IMR-90 (cell line): ENCODE results near the gene STIL. TPM values are rescaled to one million over a fixed set of nuclear protein-coding genes. Genes with fewer than 3 reads are reported as not detected.

ENCODE experiments used
- ATAC-seq: fragments of 200-7000 bp; cut with Tn5 transposase; 2 replicates; pipeline ENCODE4 v1.9.1; 2020; ENCODE audit warnings: low read depth, mild to moderate bottlenecking, moderate library complexity
- BruUV-seq: library from RNA; stranded (reverse); fragments of 400-500 nt; replicated peaks from 2 replicates; lab custom pipeline; 2021; lab: Mats Ljungman, UMichigan
- CTCF ChIA-PET: fragments of 300-600 bp; formaldehyde crosslinking; extraction: SDS; loops from one replicate; lab custom pipeline; 2021; ENCODE audit warnings: antibody characterized with exemption; lab: Yijun Ruan, JAX
- POLR2A ChIA-PET: fragments of 300-600 bp; sonication (Branson Sonifier 250); formaldehyde crosslinking; loops from one replicate; lab custom pipeline; 2022; ENCODE audit warnings: antibody characterized with exemption; ENCODE audit not compliant: unreplicated experiment; lab: Charles Lee
- DNase-seq: peaks from one replicate; pipeline ENCODE4 v3.0.0; 2013
- H2AFZ ChIP-seq: replicated peaks from 2 replicates; pipeline ENCODE3; 2013; ENCODE audit warnings: low read length, mild to moderate bottlenecking; ENCODE audit not compliant: poor library complexity
- H2AK5ac ChIP-seq: 2 replicates; pipeline ENCODE4 v1.6.1; 2013; ENCODE audit warnings: low read depth, low read length, inconsistent platforms
- H2AK9ac ChIP-seq: replicated peaks from 2 replicates; pipeline ENCODE3; 2013; ENCODE audit warnings: mild to moderate bottlenecking, low read depth, low read length, moderate library complexity; ENCODE audit not compliant: poor library complexity
- H2BK120ac ChIP-seq: 2 replicates; pipeline ENCODE4 v1.6.1; 2013; ENCODE audit warnings: low read depth, low read length, inconsistent platforms
- H2BK15ac ChIP-seq: 3 replicates; pipeline ENCODE4 v1.6.1; 2013; ENCODE audit warnings: low read depth, low read length, inconsistent platforms
- H2BK20ac ChIP-seq: 2 replicates; pipeline ENCODE4 v1.6.1; 2013; ENCODE audit warnings: low read depth, mild to moderate bottlenecking, inconsistent platforms, low read length, moderate library complexity
- H2BK5ac ChIP-seq: 2 replicates; pipeline ENCODE4 v1.6.1; 2013; ENCODE audit warnings: mild to moderate bottlenecking, low read depth, low read length, inconsistent platforms; ENCODE audit not compliant: poor library complexity, severe bottlenecking
- H3K14ac ChIP-seq: replicated peaks from 2 replicates; pipeline ENCODE4 v1.6.1; 2013; ENCODE audit warnings: low read depth, low read length, inconsistent platforms
- H3K18ac ChIP-seq: 2 replicates; pipeline ENCODE4 v1.6.1; 2013; ENCODE audit warnings: low read depth, low read length, control low read depth
- H3K23ac ChIP-seq: 2 replicates; pipeline ENCODE4 v1.6.1; 2013; ENCODE audit warnings: low read depth, low read length, inconsistent platforms
- H3K27ac ChIP-seq: 2 replicates; pipeline ENCODE4 v1.5.1; 2013; ENCODE audit warnings: mild to moderate bottlenecking, control low read depth, low read length; ENCODE audit not compliant: insufficient read depth
- H3K27me3 ChIP-seq: 2 replicates; pipeline ENCODE4 v1.6.1; 2013; ENCODE audit warnings: low read length; ENCODE audit not compliant: control insufficient read depth, insufficient read depth
- H3K36me3 ChIP-seq: 2 replicates; pipeline ENCODE4 v1.6.1; 2013; ENCODE audit warnings: low read length, mixed read lengths; ENCODE audit not compliant: control insufficient read depth, insufficient read depth
- H3K4ac ChIP-seq: 2 replicates; pipeline ENCODE4 v1.6.1; 2013; ENCODE audit warnings: low read depth, low read length, inconsistent platforms
- H3K4me1 ChIP-seq: 2 replicates; pipeline ENCODE4 v1.6.1; 2013; ENCODE audit warnings: low read length, mixed read lengths; ENCODE audit not compliant: control insufficient read depth, insufficient read depth
- H3K4me2 ChIP-seq: 2 replicates; pipeline ENCODE4 v1.6.1; 2013; ENCODE audit warnings: low read depth, mild to moderate bottlenecking, control low read depth, low read length, moderate library complexity
- H3K4me3 ChIP-seq: 2 replicates; pipeline ENCODE4 v1.5.1; 2013; ENCODE audit warnings: low read depth, mild to moderate bottlenecking, control low read depth, low read length, moderate library complexity; ENCODE audit not compliant: insufficient read depth
- H3K56ac ChIP-seq: 2 replicates; pipeline ENCODE4 v1.6.1; 2013; ENCODE audit warnings: low read length, inconsistent platforms; ENCODE audit not compliant: insufficient read depth; ENCODE audit errors: extremely low read depth
- H3K79me1 ChIP-seq, 2 experiments: 2 replicates each; pipeline ENCODE4 v1.6.1; 2013; ENCODE audit warnings: low read length in 2 of 2, inconsistent platforms in 1 of 2, low read depth in 1 of 2
- H3K9ac ChIP-seq: 2 replicates; pipeline ENCODE4 v1.6.1; 2013; ENCODE audit warnings: low read depth, low read length, control low read depth
- H3K9me1 ChIP-seq: 2 replicates; pipeline ENCODE4 v1.6.1; 2013; ENCODE audit warnings: low read length, inconsistent platforms; ENCODE audit not compliant: insufficient read depth
- H3K9me3 ChIP-seq: 2 replicates; pipeline ENCODE4 v1.6.1; 2013; ENCODE audit warnings: low read length; ENCODE audit not compliant: control insufficient read depth, insufficient read depth
- H4K20me1 ChIP-seq: 2 replicates; pipeline ENCODE4 v1.6.1; 2013; ENCODE audit warnings: low read length, inconsistent platforms; ENCODE audit not compliant: insufficient read depth
- H4K5ac ChIP-seq: 2 replicates; pipeline ENCODE4 v1.6.1; 2013; ENCODE audit warnings: mild to moderate bottlenecking, low read depth, low read length, control low read depth
- H4K8ac ChIP-seq, 2 experiments: 2 replicates each; pipeline ENCODE4 v1.6.1; 2013; ENCODE audit warnings: low read depth in 2 of 2, low read length in 2 of 2, control low read depth in 1 of 2, inconsistent platforms in 1 of 2
- H4K91ac ChIP-seq: 2 replicates; pipeline ENCODE4 v1.6.1; 2013; ENCODE audit warnings: low read depth, low read length, inconsistent platforms; ENCODE audit not compliant: insufficient read depth
- BHLHE40 ChIP-seq: fragments of 150-350 bp; IDR thresholded peaks from 2 replicates; pipeline ENCODE4 v1.6.1; 2016; ENCODE audit warnings: mild to moderate bottlenecking, low read depth, low read length
- CEBPB ChIP-seq: IDR thresholded peaks from 2 replicates; pipeline ENCODE4 v1.6.1; 2012; ENCODE audit warnings: low read depth, low read length, improper control_type of control experiment
- CHD1 ChIP-seq: IDR thresholded peaks from 2 replicates; pipeline ENCODE4 v1.6.1; 2012; ENCODE audit warnings: low read depth, low read length, improper control_type of control experiment
- ELK1 ChIP-seq: fragments of 150-350 bp; IDR thresholded peaks from 2 replicates; pipeline ENCODE4 v1.6.1; 2016; ENCODE audit warnings: low read depth, mild to moderate bottlenecking, low read length, moderate library complexity, borderline replicate concordance
- FOS ChIP-seq: fragments of 150-350 bp; IDR thresholded peaks from 2 replicates; pipeline ENCODE4 v1.6.1; 2016; ENCODE audit warnings: low read depth, low read length
- MAFK ChIP-seq: IDR thresholded peaks from 2 replicates; pipeline ENCODE4 v1.6.1; 2012; ENCODE audit warnings: low read depth, low read length, improper control_type of control experiment
- MXI1 ChIP-seq: IDR thresholded peaks from 2 replicates; pipeline ENCODE4 v1.6.1; 2012; ENCODE audit warnings: low read depth, mild to moderate bottlenecking, low read length, moderate library complexity, borderline replicate concordance
- NFE2L2 ChIP-seq: fragments of 150-350 bp; IDR thresholded peaks from 2 replicates; pipeline ENCODE4 v1.6.1; 2016; ENCODE audit warnings: low read depth, mild to moderate bottlenecking, low read length
- POLR2A ChIP-seq: IDR thresholded peaks from 2 replicates; pipeline ENCODE4 v1.6.1; 2012; ENCODE audit warnings: mild to moderate bottlenecking, low read depth, low read length
- RAD21 ChIP-seq: IDR thresholded peaks from 2 replicates; pipeline ENCODE4 v1.6.1; 2012; ENCODE audit warnings: low read length, improper control_type of control experiment
- RCOR1 ChIP-seq: IDR thresholded peaks from 2 replicates; pipeline ENCODE4 v1.6.1; 2012; ENCODE audit warnings: mild to moderate bottlenecking, low read length, improper control_type of control experiment; ENCODE audit not compliant: insufficient replicate concordance
- RFX5 ChIP-seq: IDR thresholded peaks from 2 replicates; pipeline ENCODE4 v1.8.0; 2012; ENCODE audit warnings: low read depth, mild to moderate bottlenecking, low read length, moderate library complexity
- SMC3 ChIP-seq: fragments of 150-350 bp; IDR thresholded peaks from 2 replicates; pipeline ENCODE4 v1.6.1; 2016; ENCODE audit warnings: low read depth, mild to moderate bottlenecking, antibody characterized with exemption, low read length, moderate library complexity
- WGBS, 2 experiments: methylation state at CpG; one replicate each; pipeline versions ENCODE4 v1.1.5 to v1.1.7; 2013; ENCODE audit warnings: missing lambda C conversion rate in 2 of 2; ENCODE audit not compliant: insufficient read length in 1 of 2; ENCODE audit errors: extremely low coverage in 2 of 2; 5-methylcytosine and 5-hydroxymethylcytosine counted together
- dilution Hi-C: fragments of 300-500 bp; cut with HindIII; formaldehyde crosslinking; loops from one replicate; pipeline ENCODE4 v1.14.3; 2018; ENCODE audit warnings: low sequenced_read_pairs; ENCODE audit not compliant: unreplicated experiment
- in situ Hi-C: fragments of 300-500 bp; cut with MboI; formaldehyde crosslinking; loops from 3 replicates; pipeline ENCODE4 v1.14.3; 2019; ENCODE audit warnings: low sequenced_read_pairs, inconsistent platforms, mixed read lengths
- intact Hi-C: fragments of 100-400 bp; cut with micrococcal nuclease; formaldehyde crosslinking; loops from 2 replicates; pipeline ENCODE4 v1.10.0; 2022
- polyA plus RNA-seq, 3 experiments: library from polyadenylated mRNA; depleted of rRNA; stranded (reverse); fragments of >200 nt; gene quantifications; 2 replicates each; pipeline ENCODE4 v1.2.3, GENCODE V29; 2012; ENCODE audit warnings: low replicate concordance in 1 of 3
- total RNA-seq: library from RNA; depleted of rRNA; stranded (reverse); fragments of >200 nt; gene quantifications from 2 replicates; pipeline ENCODE4 v1.2.3, GENCODE V29; 2012

STIL gene
- total and polyA plus RNA-seq, 2 of the 4 experiments (the other 2 are of a cell fraction): 6.8 to 17.2 TPM

- Histone ChIP-seq H2AFZ (no peak overlapping the region), H3K4ac (no peak overlapping the region), H3K4me2 (no peak overlapping the region), H2AK5ac (no peak overlapping the region), H4K5ac (no peak overlapping the region), H3K27ac (no peak overlapping the region), H2BK20ac (no peak overlapping the region), H3K27me3 (no peaks in the 10 kb centered on the region), H2AK9ac (no peak overlapping the region), H3K14ac (no peak overlapping the region), H4K20me1 (no peaks in the 10 kb centered on the region), H2BK120ac (no peak overlapping the region), H3K9me3 (no peaks in the 10 kb centered on the region), H3K18ac (no peak overlapping the region), H3K4me3 (no peak overlapping the region), H3K36me3 (peaks cover 2% of the 10 kb centered on the region; the same call in 1 of the 2 replicates), H3K9me1 (no peaks in the 10 kb centered on the region), H3K9ac (no peak overlapping the region), H3K4me1 (no peaks in the 10 kb centered on the region), H2BK15ac (no peak overlapping the region), H3K56ac (no peak overlapping the region), H3K23ac (no peak overlapping the region), H3K79me1 (no peaks in the 10 kb centered on the region), H4K91ac (no peak overlapping the region), H4K8ac (no peak overlapping the region), H2BK5ac (no peak overlapping the region)
- ChIA-PET CTCF (interaction anchor here (0.6 to 1.4 kb wide), 2 partner anchors 64 to 135 kb away, joined by 5 read pairs; no protein-coding TSS in a partner anchor), POLR2A (no interaction called here)
- DNase-seq (no peak), ATAC-seq (no peak)
- no TSS peak for BruUV-seq
- in situ Hi-C loops (no loop called here), intact Hi-C loops (no loop called here), dilution Hi-C loops (no loop called here)
- no CpG with 5 or more reads among the region's 2 CpGs for WGBS, 2 experiments
- no peak for TF ChIP-seq RFX5
- TF ChIP-seq ELK1: no peak
- TF ChIP-seq CEBPB: no peak
- TF ChIP-seq SMC3: no peak
- TF ChIP-seq RAD21: no peak
- TF ChIP-seq MAFK: no peak
- no peak for TF ChIP-seq POLR2A
- no peak for TF ChIP-seq CHD1
- TF ChIP-seq FOS: no peak
- TF ChIP-seq NFE2L2: no peak
- TF ChIP-seq BHLHE40: no peak
- no peak for TF ChIP-seq RCOR1
- no peak for TF ChIP-seq MXI1
Observed at GRCh38 chr1:47257224-47257623, 56.7 kb downstream of the STIL start.
